Testis (tissue), 3 donors: Measurements from ENCODE around the gene CPA1. TPM values are rescaled to one million over a fixed set of nuclear protein-coding genes. Genes with fewer than 3 reads are reported as not detected.

ENCODE experiments used
- DNase-seq: peaks from one replicate; pipeline ENCODE4 v3.0.0-alpha.2; 2019
- H3K27ac ChIP-seq, 2 donors: fragments of 200-600 bp; sonication (generic); one replicate each; pipeline ENCODE4 v1.5.1; 2019
- H3K27me3 ChIP-seq: fragments of 200-600 bp; sonication (generic); one replicate; pipeline ENCODE4 v1.5.1; 2019
- H3K36me3 ChIP-seq: fragments of 200-600 bp; sonication (generic); one replicate; pipeline ENCODE4 v1.5.1; 2017; ENCODE audit warnings: low read depth; ENCODE audit errors: missing control alignments
- H3K4me1 ChIP-seq: fragments of 200-600 bp; sonication (generic); one replicate; pipeline ENCODE4 v1.5.1; 2019
- H3K4me3 ChIP-seq, 2 donors: fragments of 200-600 bp; sonication (generic); one replicate each; pipeline ENCODE4 v1.5.1; 2017 to 2019
- H3K9me3 ChIP-seq: fragments of 200-600 bp; sonication (generic); one replicate; pipeline ENCODE4 v1.5.1; 2017
- POLR2A ChIP-seq: fragments of 450-650 bp; IDR thresholded peaks from one replicate; pipeline ENCODE4 v1.6.1; 2017; ENCODE audit warnings: antibody characterized with exemption, mild to moderate bottlenecking, moderate library complexity
- WGBS, 2 donors: methylation state at CpG; one replicate each; pipeline ENCODE4 v1.1.5; 2018; 5-methylcytosine and 5-hydroxymethylcytosine counted together
- intact Hi-C: fragments of 100-400 bp; cut with DNase I; formaldehyde crosslinking; loops from one replicate; pipeline ENCODE4 v1.15.1; 2023; ENCODE audit warnings: low total_unique reads
- polyA plus RNA-seq: library from polyadenylated mRNA; stranded (reverse); fragments of 350-450 nt; fragmentation: Illumina TruSeq; extraction: RNeasy Lipid Tissue Mini Kit (QIAGEN cat#74804); gene quantifications from one replicate; pipeline ENCODE4 v1.2.3, GENCODE V29; 2014; ENCODE audit warnings: low read depth, low replicate concordance; ENCODE audit not compliant: insufficient read depth
- total RNA-seq, 2 donors: library from RNA; depleted of rRNA; stranded (reverse); fragments of >200 nt; gene quantifications; one replicate each; pipeline ENCODE4 v1.2.3, GENCODE V29; 2016
- TF ChIP-seq, protein P1 (sequence below), 3 experiments: fragments of 450-650 bp in 2 of 3; fragments of 200-600 bp in 1 of 3; sonication (generic) in 1 of 3; IDR thresholded peaks; one replicate each; pipeline ENCODE4 v1.5.1; 2016 to 2019; ENCODE audit warnings: antibody characterized with exemption in 3 of 3, mild to moderate bottlenecking in 2 of 3, moderate library complexity in 1 of 3

The CPA1 gene
- total and polyA plus RNA-seq, 3 donors from 2014 or later = 2.5 to 3.9 (median 3.0) TPM

DNA sequence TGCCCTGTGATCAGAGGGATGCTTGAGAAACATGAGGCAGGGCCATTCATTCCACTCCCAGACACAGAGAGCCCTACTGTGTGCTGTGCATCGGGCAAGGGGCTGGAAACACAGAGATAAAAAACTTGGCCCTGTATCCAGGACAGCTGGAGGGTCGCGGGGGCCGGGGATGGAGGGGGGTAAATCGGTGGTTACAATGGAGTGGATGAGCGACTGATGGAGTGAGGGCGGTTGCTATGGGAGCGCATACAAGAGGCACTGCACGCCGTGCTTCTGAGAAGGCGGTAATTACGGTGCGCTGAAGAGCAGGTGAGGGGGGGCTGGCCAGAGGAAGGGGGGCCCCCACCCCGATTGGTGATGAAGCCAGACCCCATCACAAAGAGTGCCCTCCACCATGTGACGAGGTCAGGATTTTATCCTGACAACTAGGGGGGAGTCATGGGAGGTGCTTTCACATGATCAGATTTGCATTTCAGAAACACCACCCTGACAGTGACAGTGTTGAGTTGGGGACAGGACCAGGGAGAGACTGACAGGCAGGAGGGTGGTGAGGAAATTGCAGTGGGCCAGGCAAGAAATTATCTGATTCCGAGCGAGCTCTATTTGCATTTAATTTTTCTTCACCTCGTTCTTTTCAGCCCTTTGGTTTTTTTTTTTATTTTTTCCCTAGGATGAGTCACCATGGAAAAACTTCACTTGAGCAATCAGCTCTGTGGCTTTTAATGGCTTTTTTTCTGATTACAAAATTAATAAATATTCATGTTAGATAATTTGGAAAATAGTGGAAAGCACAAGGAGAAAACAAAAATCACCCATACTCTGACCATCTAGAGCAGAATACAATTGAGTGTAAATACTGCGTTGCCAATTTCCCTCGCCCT, 27.9 kb upstream of the CPA1 start:
- intact Hi-C loops = no loop called here
- DNase-seq = no peak

DNA sequence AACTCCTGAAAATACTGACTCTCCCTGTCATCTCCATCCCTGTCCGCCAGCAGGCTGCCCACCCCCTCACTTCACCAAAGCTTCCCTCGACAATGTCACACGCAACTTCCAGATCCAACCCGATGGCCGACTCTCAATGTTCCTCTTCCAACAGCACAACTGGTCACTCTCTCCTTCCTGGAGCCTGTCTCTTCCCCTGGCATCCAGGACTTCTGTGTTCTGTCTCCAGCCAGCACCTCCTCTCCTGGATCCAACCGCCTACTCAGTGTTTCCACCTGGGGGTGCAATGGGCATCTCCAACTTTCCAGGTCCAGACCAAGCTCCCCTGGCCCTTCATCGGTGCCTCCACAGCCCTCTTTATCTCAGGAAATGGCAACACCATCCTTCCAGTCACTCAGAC, 27.1 kb upstream of the CPA1 start:
- TF ChIP-seq POLR2A = no peak
- TF ChIP-seq, protein P1, sequence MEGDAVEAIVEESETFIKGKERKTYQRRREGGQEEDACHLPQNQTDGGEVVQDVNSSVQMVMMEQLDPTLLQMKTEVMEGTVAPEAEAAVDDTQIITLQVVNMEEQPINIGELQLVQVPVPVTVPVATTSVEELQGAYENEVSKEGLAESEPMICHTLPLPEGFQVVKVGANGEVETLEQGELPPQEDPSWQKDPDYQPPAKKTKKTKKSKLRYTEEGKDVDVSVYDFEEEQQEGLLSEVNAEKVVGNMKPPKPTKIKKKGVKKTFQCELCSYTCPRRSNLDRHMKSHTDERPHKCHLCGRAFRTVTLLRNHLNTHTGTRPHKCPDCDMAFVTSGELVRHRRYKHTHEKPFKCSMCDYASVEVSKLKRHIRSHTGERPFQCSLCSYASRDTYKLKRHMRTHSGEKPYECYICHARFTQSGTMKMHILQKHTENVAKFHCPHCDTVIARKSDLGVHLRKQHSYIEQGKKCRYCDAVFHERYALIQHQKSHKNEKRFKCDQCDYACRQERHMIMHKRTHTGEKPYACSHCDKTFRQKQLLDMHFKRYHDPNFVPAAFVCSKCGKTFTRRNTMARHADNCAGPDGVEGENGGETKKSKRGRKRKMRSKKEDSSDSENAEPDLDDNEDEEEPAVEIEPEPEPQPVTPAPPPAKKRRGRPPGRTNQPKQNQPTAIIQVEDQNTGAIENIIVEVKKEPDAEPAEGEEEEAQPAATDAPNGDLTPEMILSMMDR (IDR thresholded peaks at IDR 0.05) = no peak
- H3K27ac ChIP-seq = peak overlapping the region in 1 of 2 donors; percentile 69
- no peak for DNase-seq
- H3K4me3 ChIP-seq = no peak overlapping the region
- WGBS, 2 donors = 87 to 89% methylated on average over 7 of the region's 7 CpGs
- H3K36me3 ChIP-seq = no peaks in the 10 kb centered on the region
- H3K4me1 ChIP-seq = peaks cover 11% of the 10 kb centered on the region
- no peaks in the 10 kb centered on the region for H3K9me3 ChIP-seq
- H3K27me3 ChIP-seq = no peaks in the 10 kb centered on the region
- intact Hi-C loops = no loop called here

More for the DNA sequence above, 27.9 kb upstream of the CPA1 start:
- TF ChIP-seq POLR2A = no peak
- TF ChIP-seq, protein P1 (IDR thresholded peaks at IDR 0.05) = no peak
- Histone ChIP-seq H3K4me3 (no peak overlapping the region), H3K27me3 (no peaks in the 10 kb centered on the region), H3K36me3 (no peaks in the 10 kb centered on the region), H3K9me3 (no peaks in the 10 kb centered on the region), H3K27ac (peak overlapping the region in 1 of 2 donors; percentile 69), H3K4me1 (peaks cover 11% of the 10 kb centered on the region)
- WGBS, 2 donors = 64 to 74% methylated on average over 20 of the region's 20 CpGs

DNA sequence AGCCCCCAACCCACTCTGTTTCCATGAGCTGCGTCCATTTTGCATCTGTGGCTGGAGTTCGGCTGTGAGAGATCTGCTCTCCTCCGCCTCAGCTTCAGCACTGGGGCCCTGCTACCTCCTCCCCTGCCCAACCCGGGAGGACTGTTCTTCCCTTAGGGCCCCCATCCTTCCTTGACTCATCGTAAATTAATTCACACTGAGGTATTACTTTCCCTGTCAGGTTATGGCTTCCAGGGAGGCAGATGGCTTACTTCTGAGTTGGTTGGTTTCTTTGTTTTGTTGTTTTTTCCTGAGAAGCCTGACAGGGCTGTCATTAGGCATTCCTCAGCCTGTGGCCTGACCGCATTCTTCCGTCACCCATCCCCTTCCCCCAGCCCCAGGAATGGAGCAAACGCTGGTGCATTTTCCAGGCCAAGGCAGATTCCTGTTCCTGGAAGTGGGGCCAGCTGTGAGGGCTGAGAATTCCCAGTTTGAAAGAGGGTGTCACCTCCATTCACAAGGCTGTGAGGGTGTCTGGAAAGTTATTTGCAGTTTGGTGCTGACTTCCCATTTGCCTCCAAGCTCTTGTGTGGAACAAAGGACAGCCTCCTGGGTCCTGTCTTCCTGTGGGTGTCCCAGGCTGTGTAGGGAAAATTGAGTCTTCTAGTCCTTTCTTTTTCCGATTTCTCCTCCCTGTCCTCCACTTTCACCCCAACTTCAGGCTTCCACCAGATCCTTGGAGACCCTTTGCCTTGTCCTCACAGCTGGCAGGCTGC, 24.0 kb upstream of the CPA1 start:
- Histone ChIP-seq H3K36me3 (no peaks in the 10 kb centered on the region), H3K4me1 (peaks cover 11% of the 10 kb centered on the region), H3K9me3 (no peaks in the 10 kb centered on the region), H3K27ac (peak overlapping the region; percentile 24 to 60), H3K4me3 (no peak overlapping the region), H3K27me3 (no peaks in the 10 kb centered on the region)
- DNase-seq = peak; percentile 41
- 60 to 68% methylated on average over 9 of the region's 9 CpGs for whole genome bisulfite sequencing, 2 donors
- no peak for TF ChIP-seq POLR2A
- TF ChIP-seq, protein P1 (IDR thresholded peaks at IDR 0.05) = no peak
- intact Hi-C loops = no loop called here

DNA sequence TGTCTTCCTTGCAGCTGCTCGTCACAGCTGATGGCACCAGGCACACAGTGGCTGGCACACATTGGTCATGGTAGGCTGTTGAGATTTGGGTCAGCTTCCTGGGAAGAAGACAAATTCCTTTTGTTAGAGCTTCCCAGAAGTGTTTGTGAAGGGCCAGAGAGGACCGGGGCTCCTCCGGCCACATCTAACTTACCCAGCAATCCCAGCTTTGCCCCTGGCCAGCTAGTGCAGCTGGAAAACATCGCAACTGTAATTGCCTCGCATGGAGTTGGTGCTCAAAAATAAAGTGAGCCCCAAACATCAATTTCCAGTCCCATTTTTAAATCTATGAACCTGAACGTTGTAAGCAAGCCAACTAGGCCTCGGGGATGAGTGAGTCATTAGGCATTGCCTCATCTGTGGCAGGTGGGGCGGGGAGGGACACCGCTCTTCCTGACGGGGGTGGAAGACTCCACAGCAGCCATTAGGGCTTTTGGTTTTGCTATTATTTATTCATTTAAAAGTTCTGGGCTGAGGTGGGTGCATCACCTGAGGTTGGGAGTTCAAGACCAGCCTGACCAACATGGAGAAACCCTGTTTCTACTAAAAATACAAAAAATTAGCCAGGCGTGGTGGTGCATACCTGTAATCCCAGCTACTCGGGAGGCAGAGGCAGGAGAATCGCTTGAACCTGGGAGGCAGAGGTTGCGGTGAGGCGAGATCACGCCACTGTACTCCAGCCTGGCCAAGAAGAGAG, 23.2 kb upstream of the CPA1 start:
- no peaks in the 10 kb centered on the region for H3K27me3 ChIP-seq
- no peaks in the 10 kb centered on the region for H3K9me3 ChIP-seq
- TF ChIP-seq, protein P1 (IDR thresholded peaks at IDR 0.05) = no peak
- TF ChIP-seq POLR2A = no peak
- intact Hi-C loops = no loop called here
- no peak overlapping the region for H3K4me3 ChIP-seq
- WGBS, 2 donors = 77 to 82% methylated on average over 16 of the region's 16 CpGs
- peak overlapping the region in 1 of 2 donors; percentile 60 for H3K27ac ChIP-seq
- H3K4me1 ChIP-seq = peaks cover 11% of the 10 kb centered on the region
- no peak for DNase-seq
- no peaks in the 10 kb centered on the region for H3K36me3 ChIP-seq
